CD4-positive, alpha-beta T cell treated with Interferon alpha-2 for 1 hour (primary cell): ENCODE data around the gene FAM78B.

Source experiments
- DNase-seq, 2 donors: peaks; one replicate each; pipeline ENCODE4 v3.0.0-alpha.2; 2020 to 2022

The FAM78B gene

GRCh38 chr1:166166698-166167571 lies at the start of gene FAM78B:
TSS of gene FAM78B (minus strand) at chr1:166167001. CDS start at chr1:166166248, 753 bp downstream.
- peak; percentile 32 to 62 for DNase-seq

- DNase-seq = no peak
Observed at GRCh38 chr1:166202546-166202945, 35.7 kb upstream of the FAM78B start.

- DNase-seq = no peak
Observed at GRCh38 chr1:166200743-166201142, 33.9 kb upstream of the FAM78B start.

GRCh38 chr1:166197597-166197996 lies 30.8 kb upstream of the FAM78B start:
- no peak for DNase-seq

- no peak for DNase-seq
Observed at GRCh38 chr1:166197141-166197540, 30.3 kb upstream of the FAM78B start.

- no peak for DNase-seq
Observed at GRCh38 chr1:166193057-166193698, 26.4 kb upstream of the FAM78B start.

GRCh38 chr1:166190400-166190799 lies 23.6 kb upstream of the FAM78B start:
- DNase-seq = no peak

- no peak for DNase-seq
Observed at GRCh38 chr1:166189126-166189525, 22.3 kb upstream of the FAM78B start.

- DNase-seq = no peak
Observed at GRCh38 chr1:166185526-166185925, 18.7 kb upstream of the FAM78B start.

- no peak for DNase-seq
Observed at GRCh38 chr1:166184897-166185296, 18.1 kb upstream of the FAM78B start.

- no peak for DNase-seq
Observed at GRCh38 chr1:166184012-166184411, 17.2 kb upstream of the FAM78B start.

GRCh38 chr1:166182281-166182680 lies 15.5 kb upstream of the FAM78B start:
- DNase-seq = no peak

GRCh38 chr1:166176416-166176815 lies 9.6 kb upstream of the FAM78B start:
- DNase-seq = no peak

GRCh38 chr1:166175032-166175431 lies 8.2 kb upstream of the FAM78B start:
- DNase-seq = no peak

GRCh38 chr1:166174108-166174507 lies 7.3 kb upstream of the FAM78B start:
- DNase-seq = no peak

- no peak for DNase-seq
Observed at GRCh38 chr1:166172106-166172505, 5.3 kb upstream of the FAM78B start.

GRCh38 chr1:166170726-166171125 lies 3.9 kb upstream of the FAM78B start:
- no peak for DNase-seq

GRCh38 chr1:166170075-166170474 lies 3.3 kb upstream of the FAM78B start:
- DNase-seq = no peak

GRCh38 chr1:166169182-166169581 lies 2.4 kb upstream of the FAM78B start:
- no peak for DNase-seq

- DNase-seq = no peak
Observed at GRCh38 chr1:166167572-166167925, 748 bp upstream of the FAM78B start.

GRCh38 chr1:166166329-166166697 lies 488 bp downstream of the FAM78B start:
- no peak for DNase-seq

GRCh38 chr1:166165661-166166328 lies 1.0 kb downstream of the FAM78B start:
- DNase-seq = no peak

- DNase-seq = peak in 1 of 2 donors; percentile 18
Observed at GRCh38 chr1:166164995-166165660, 1.7 kb downstream of the FAM78B start.
